Activated CD4-positive, alpha-beta T cell treated with anti-CD3 and anti-CD28 coated beads, Interleukin-2, amount 50 U/mL, for 1 hour (primary cell): ENCODE data around the gene P2RY13.

Source experiments
- DNase-seq: peaks from one replicate; pipeline ENCODE4 v3.0.0-alpha.2; 2020

Gene P2RY13

DNA sequence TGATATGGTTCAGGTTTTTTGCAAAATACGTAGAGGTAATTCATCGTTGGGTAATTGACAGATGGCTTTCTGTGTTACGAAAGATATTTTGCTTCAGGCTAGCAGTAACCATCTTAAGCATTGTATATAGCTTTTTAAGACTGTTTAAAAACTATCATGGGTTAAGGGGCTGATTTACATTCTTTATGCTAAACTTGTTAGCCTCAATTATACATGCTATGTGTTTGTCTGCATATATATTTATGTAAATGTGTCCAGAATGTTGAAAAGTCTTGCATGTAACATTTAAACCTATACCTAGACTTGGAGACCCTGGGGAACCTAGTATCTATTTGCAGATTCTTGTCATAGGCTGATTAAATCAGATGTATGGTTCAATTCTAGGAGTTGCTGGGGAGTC lies 39.9 kb downstream of the P2RY13 start:
- no peak for DNase-seq

DNA sequence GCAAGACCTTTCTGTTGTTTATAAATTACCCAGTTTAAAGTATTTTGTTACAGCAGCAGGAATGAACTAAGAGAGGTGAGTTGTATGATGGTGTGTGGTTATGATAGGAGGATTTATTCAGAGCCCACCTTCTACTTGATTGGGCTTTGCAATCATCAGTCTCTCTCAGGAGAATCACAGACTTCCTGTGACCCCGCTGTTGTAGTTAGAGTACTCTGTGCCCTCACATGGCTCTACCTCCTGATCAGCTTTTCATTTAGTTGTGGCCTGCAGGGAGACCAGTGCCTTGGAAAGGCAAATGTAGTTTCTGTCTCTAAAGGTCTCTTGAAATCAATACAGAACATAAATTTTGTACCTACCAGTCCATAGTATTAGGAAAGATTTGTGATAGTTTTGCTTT lies 43.4 kb downstream of the P2RY13 start:
- DNase-seq = no peak

DNA sequence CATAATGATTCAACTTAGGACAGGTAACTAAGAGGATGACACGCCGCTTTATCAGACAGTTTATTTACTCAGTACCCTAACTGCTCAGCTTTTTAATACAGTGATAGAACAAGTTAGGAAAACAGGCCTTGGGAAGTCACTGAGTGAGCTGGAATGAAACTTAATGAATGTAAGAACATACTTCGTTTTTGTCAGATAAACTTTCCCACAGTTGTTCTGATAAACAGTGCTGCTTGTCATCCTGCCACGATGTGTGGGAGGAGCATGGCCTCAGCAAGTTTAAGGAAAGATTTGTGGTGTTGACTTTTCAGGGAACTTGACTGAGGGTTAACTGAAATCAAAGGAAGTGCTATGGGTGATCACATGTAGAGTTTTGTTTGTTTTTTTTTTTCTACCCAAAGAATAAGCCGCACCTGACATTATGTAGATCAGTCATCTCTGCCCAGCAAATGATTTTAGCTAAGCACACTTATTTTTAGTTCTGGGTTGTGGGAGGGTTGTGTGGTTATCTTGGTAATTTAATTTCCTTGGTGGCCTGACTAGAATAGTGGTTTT lies 45.4 kb downstream of the P2RY13 start:
- DNase-seq = no peak

DNA sequence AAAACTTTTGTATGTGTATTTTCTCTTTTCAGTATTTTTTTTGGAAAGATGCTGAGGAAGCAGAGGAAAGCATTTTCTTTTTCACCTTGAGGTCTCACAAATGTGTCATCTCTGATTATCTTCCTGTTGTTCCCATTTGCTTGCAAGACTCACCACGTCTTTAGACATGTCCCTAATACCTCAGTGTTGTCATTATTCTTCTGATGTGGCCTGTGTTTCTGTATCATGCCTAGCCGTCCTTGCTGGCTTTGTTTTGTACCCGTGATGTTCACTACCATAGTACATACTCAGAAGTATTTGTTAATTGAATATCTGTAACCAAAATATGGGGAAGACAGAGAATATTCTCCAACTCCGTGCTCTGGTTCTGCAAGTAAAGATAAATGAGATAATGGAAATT lies 46.0 kb downstream of the P2RY13 start:
- DNase-seq = no peak

DNA sequence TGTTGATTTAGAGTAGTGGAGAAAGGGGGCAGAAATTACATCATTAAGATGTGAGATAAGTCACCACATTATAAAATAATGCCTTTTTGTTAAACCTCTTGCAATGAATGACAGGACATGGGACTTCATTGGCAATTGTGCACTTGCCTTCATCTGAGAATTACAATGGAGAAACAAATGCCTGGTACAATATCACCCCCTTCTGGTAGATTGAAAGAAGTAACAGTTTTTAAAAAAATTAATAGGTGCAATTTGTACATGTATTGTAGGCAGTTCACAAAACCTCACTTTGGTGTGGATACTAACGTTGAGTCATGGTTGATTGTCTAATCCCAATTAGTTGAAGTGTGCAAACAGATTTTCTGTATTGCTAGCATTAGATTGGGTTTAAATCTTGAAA lies 46.4 kb downstream of the P2RY13 start:
- DNase-seq = no peak

DNA sequence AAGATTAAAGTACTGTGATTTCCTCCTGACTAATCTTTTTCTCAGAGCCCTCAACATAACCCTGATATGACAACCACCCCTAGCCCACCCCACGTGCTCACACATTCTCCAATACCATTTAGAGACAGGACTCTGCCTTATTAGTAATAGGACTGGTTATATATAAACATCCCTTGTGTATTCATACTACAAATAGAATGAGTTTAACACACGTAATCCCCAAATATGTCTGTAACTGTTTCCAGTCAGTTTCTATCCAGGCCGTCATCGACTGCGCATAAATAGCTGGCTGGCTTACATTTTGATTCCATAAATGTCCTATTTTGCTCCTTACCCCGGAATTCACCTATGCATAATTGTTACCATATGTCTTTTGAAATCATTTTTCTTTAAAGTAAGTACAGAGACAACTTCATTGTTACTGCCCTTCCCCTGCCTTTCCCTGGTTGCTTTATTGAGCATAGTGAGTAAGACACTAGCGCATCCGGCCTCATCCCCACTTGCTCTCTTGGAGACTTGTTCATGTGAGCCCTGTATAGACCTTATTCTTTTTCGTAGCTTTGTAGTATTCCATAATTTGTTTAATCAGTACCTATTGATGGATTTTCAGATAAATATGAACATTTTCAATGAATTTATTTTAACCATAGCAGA lies 47.6 kb downstream of the P2RY13 start:
- DNase-seq = no peak

DNA sequence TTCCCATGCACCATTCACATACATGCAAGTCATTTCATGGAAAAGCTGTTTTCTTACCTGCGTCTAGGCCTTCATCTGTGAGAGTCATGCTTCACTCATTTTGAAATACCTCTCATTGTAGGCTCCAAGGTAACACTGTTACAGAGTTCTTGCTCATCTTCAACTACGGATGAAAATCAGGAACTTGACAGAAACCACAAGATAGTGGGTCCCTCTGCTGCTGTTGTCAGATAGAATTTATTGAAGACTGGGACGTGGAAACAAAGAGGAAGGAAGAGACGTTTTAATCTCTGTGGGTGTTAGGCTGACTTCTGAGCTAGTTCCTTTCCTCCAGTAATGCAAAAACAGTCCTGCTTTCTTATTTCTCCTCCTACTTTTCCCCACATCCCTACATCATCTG lies 51.1 kb downstream of the P2RY13 start, which contains the start of gene P2RY14:
Gene P2RY14 (minus strand): TSS at position 313 of the 400 bp plus-strand sequence. CDS start 64,226 bp downstream, outside the sequence.
- DNase-seq = no peak

DNA sequence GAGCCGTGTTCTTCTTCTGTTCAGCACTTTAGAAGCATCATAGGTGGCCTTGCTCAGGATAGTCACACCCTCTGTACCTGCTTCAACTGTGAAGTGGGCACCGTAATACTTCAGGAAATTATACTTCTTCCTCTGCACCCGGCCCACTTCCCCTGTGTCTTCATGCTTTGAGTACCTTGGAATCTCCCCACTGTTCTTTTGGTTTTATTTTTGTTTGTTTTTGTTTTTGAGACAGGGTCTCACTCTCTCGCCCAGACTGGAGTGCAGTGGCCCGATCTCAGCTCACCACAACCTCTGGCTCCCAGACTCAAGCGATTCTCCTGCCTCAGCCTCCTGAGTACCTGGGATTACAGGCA lies 52.7 kb downstream of the P2RY13 start:
- peak; percentile 13 for DNase-seq
